CD4-positive, alpha-beta T cell treated with Interleukin-17A for 4 hours (primary cell): ENCODE data around the gene EEF1AKMT3.
"Not testable (repeated sequence)": the region's sequence is repeated elsewhere in the genome, so short reads cannot be mapped to it uniquely, and the experiment has no call there.

ENCODE experiments used
- DNase-seq: peaks from one replicate; pipeline ENCODE4 v3.0.0-alpha.2; 2020; ENCODE audit warnings: mixed read lengths

The EEF1AKMT3 gene

DNA sequence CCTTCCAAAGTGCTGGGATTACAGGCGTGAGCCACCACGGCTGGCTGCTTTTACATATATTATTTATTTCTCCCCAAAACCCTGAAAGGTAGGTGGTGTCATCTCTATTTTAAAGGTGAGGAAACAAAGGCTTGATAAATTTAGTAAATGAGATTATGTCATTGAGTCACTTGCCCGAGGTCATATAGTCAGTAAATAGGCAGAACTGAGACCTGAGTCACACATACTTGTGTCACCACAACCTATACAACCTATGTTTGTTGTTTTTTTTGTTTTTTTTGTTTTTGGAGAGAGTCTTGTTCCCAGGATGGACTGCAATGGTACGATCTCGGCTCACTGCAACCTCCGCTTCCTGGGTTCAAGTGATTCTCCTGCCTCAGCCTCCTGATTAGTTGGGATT is 22.9 kb downstream of the EEF1AKMT3 start:
- no peak for DNase-seq

DNA sequence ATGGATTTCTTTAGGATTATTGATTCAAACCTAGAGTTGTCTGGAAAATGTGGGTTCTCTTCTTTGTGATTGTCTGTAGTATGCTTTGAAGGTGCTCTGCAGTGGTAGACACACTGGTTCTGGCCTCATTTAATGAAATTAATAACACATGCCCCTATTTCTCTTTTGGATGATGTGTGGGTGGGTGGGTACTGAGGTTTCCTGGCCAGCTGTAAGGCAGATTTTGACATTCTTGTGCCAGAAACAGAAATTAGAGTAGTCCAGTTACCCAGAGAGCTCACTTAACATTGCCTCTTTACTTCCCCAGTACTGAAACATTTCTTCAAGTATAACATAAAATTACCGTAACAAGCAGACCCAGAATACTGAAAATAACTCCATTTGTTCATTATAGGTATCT is 24.6 kb downstream of the EEF1AKMT3 start:
- no peak for DNase-seq

DNA sequence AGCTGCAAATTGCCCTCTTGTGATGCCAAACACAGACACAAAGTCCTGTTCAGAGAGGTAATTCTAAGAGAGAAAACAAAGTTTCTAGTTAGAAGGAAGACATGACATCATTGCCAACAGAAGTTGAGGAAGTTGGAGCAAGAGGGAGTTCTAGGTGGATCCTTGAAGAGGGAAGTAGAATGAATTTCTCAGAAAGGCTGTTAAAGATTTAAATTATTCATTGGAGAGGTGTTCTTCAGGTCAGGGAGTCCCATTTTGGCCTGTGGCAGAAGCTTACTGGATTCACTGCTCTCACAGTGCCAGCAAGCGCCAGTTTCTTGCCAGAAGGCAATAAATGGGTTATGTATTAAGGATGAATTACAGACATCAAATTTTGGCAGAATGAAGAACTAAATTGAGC is 25.5 kb downstream of the EEF1AKMT3 start:
- no peak for DNase-seq

DNA sequence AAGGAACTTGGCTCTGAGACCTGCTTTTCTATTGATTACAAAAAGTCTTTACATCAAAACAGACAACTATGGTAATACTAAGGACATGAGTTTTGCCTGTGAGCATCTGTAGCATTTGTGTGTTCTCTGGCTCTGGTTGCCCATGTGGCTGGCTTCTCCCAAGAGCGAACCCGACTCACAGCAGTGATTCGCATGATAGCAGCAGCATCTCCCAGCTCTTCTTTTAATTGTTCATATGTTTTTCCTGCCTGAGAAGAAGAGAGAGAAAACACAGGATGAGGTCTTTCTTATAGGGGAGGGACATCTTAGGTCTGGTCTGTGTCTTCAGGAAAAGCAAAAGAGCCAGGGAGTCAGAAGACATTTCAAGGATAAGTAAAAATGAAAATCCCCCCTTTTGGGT is 28.6 kb downstream of the EEF1AKMT3 start:
- DNase-seq: no peak

DNA sequence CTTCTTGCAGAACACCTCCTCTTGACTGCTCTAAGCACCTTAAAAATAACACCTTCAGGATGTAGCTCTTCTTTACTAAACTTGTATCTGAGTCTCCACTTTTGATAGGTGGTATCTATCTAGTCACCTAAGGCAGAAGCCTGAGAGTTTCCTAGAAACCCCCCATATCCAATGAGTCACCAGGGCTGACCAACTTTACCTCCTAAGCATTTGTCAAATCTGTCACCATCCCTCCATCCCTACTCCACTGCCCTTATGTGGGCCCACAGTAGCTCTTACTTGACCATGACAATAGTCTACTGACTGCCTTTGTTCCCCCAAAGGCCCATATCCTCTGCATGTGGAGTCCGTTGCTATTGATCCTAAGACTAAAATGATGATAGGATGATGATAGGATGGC is 30.2 kb downstream of the EEF1AKMT3 start:
- DNase-seq: no peak

DNA sequence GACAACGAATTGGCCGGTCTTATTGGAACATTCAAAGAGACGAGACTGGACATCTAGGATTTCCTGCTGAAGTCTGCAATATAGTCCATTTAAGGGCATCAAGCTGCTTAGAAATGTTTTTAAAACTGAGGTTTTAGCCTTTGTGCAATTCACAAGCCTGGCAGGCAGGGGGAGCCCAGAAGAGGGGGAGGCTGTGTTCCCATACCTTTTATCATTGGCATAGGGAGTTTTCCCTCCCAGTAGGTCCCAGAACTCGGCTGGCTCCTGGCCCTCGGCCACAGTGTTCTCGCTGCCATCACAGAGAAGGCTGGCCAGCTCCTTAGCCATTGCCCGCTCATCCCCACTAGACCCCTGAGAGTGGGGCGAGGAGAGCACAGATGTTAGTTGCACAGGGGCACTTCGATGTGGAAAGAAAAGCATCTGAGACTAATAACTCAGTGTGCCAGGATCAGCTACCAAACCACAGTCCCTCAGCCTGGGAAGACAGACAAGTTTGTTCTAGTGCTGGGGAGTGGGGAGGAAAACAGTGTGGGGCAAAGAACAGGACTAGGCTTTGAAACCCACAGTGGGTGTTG is 31.0 kb downstream of the EEF1AKMT3 start:
- peak; percentile 54 for DNase-seq

DNA sequence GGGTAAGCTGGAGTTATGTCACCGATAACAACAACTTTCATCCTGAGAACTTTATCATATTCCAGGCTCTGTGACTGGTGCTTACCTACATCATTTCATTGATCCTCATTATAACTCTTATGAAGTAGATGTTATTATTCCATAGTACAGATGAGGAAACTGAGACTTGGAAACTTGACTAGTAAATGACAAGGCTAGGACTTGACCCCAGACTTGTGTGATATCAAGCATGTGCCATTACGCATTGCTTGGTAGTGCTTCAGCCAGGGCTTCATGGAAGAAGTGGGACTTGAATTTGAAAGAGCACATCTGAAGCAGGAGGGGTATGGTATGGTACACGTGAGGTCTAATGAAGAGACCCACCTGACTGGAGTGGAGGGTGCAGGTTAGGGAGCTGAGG is 34.3 kb downstream of the EEF1AKMT3 start:
- no peak for DNase-seq

DNA sequence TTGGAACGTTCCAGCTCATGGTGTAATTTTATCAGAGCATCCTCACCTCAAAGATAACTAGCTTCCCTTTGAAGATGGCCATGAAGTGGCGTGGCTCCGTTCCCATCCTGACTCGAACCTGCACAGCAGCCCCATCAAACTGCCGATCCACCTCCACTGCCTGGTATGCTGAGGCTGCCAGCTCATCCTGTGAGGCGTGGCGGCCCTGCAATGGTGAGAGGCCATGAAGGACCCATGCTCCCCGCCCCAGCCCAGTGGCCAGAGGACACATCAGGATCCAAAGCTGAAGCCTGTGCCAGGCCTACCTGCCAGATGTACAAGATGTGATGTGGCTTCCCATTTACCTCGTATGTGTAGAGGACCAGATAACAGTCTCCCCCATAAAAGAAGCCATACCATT is 34.9 kb downstream of the EEF1AKMT3 start:
- DNase-seq: no peak

DNA sequence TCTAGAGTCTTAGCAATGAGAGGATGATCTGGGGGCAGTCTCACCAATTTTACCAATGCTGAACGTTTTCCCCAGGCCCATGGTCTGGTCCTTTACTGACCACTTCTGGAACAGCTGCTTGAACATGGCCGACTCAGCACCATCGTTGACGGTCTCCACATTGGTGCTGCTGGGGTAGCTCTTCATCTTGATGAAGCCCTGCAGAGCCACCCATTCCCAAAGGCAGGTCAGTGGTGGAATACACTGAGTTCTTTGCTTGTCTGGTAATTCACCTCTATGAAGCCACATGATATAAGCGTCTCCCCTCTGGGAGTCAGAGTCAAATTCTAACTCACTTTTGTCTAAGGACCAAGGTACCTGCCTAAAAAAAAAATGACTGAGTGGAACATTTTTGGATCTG is 35.9 kb downstream of the EEF1AKMT3 start:
- no peak for DNase-seq

DNA sequence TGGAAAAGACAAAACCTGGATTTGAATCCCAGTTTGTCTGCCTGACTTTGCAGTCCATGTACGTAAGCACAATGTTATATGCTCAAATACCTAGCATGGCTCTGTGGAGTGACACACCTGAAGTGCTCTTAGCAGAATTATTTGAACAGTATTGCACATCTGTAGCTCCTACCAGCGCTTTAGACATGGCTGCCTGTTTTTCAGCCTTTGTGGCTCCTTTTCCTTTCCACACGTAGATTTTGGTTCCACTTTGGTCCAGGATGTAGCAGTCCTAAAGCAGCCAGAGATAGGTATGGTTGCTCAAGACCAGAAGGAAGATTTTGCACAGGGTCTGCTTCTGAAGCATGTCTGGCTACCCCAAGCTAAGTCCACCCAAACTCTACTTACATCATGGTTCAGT is 37.0 kb downstream of the EEF1AKMT3 start:
- DNase-seq: no peak

DNA sequence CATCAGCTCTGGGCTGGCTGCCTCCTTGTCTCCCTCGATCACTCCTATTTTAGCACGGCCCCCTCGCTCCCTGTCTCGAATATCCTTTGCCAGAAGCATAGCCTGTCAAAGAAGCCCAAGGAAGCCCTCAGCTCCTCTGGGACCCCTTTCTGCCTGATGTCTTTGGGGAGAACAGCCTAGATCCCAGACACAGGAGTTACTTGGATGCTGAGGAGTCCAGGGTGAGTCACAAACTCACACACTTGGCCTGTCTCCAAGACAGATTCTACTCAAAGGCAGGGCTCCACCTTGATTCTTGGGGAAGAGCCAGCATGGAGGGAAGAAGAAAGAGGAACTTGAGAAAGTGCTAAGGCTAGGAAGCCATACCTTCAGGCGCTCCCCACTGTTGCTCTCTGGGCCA is 38.0 kb downstream of the EEF1AKMT3 start:
- no peak for DNase-seq

DNA sequence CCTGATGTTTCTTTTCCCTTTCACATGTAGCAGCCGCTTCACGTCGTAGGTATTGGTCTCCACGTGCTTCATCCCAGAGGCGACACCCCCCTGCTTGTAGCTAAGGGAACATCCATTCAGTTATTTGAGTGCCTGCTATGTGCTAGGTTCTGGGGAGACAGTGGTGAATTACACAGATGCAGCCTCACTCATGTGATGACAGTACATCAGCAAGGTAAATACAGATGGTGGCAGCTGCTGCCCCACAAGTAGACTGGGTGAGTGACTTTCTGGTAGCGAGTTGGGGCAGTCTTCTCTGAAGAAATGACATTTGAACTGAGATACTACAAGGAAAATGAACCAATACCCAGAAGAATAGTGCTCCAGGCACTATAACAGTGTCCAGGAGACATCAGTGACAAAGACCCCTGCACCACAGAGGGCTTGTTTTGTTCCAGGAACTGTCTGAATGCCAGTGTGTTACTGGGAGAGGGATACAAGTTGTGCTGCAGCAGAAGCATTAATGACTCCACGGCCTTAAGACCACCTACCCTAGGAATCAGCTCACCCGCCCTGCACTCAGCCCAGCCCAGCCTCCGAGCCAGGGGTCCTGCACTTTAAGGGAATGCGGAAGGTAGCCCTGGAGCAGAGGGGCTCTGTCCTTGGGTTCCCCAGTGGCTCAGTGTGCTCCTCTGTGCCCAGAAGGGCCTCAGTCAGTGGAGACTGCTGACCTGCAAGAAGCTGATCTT is 38.8 kb downstream of the EEF1AKMT3 start:
- DNase-seq: no peak

DNA sequence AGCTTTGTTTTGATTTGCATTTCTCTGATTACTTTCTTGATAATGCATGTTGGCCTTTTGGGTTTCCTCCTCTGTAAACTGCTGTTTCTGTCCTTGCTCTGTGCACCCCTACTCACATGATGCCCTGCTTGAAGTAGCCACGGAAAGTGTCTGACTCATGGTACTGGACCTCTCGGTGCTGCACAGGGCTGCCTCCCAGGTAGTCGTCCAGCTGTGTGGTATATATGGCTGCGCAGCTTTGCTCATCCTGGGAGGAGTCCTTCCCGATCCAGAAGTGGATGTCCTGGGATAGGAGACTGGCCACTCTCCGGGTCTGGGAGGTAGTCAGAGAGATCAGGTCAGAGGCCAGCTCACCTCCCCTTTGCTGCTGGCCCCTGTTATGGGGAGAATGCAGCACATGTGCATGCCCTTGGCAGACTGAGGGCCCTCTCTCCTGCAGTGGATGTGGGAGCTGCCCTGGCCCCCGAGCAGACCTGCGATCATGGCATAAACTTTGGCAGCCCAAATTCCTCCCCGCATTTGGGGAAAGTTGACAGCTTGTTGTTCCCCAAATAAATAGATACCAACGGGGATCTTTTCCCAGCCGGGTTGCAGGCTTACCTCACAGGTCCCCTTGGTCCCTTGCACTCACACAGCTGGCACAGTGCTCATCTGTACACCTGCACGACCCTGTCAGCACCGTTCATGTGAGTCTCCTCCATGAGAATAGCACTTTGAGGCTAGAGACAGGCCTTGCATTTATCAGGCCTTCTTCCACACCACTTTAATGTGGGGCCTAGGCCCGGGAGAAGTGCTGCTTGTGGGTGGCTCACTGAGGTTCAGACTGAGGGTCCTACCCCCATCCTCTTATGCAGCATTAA is 40.9 kb downstream of the EEF1AKMT3 start:
- DNase-seq: no peak

DNA sequence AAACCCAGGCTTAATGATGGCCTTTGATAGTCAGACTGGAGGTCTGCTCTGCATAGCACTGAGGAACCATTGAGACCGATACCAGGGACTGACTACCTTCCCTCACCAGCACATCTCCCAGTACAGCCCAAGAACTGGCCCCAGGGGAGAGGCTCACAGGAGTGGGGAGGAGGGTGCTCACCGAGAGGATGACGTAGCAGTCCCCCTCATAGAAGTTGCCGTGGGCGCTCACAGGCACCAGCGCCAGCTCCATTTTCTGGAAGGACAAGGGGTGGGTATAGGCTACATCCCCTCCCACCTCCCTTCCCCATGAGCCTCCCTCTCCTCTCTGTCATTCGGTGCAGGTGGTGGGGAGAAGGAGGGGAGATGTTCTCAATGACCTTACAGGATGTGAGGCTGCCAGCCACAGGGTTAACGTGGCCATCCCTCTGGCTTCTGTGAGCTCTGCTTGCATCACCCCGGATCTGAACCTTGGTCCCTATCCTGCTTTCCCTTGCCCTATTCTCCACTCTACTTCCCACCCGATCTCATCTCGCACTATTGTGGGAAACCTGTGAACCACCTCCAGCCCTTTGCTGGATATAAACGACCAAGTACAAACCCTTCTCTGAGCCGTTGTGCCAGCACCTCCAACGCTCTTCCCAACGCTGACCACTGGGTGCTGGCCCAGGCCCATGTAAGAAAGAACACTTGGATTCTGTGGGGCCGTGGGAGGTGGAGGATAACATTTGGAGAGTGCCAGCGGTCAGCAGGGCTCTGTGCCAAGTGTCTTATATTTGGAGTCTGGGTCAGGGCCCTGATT is 41.8 kb downstream of the EEF1AKMT3 start:
- no peak for DNase-seq

DNA sequence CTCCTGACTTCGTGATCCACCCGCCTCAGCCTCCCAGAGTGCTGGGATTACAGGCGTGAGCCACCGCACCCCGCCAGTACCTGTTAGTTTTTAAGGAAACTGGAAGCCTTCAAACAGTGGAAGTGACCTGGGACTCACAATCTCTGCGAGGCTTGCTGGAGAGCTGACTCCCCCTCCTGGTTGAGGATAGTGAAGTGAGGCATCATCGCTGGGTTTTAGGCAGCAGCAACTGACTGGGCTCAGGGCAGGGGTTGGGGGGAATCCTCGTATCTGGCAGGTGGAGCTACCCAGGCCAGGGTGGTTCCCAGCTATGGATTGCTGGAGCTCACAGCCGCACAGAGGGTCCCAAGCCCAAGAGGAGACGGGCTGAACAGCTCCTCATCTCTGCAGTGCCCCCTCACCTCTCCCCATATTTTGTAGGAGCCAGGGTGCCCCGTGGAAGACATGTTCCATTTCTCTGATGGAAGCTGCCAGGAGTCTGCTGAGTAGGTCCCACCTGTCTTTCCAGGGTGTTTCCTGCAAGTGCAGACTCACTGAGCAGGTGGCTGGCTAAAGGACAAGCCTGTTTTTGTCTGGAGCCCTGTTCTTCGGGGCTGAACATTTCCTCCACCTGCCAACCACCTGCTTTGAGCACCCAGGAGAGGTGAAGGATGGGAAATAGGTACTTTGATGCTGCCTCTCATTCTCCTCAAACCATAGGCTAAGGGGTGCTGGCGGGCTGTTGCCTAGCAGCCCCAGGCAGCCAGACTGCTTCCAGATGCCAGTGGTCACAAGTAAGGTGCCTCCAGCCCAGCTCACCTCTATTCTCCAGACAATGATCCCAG is 43.0 kb downstream of the EEF1AKMT3 start:
- no peak for DNase-seq

DNA sequence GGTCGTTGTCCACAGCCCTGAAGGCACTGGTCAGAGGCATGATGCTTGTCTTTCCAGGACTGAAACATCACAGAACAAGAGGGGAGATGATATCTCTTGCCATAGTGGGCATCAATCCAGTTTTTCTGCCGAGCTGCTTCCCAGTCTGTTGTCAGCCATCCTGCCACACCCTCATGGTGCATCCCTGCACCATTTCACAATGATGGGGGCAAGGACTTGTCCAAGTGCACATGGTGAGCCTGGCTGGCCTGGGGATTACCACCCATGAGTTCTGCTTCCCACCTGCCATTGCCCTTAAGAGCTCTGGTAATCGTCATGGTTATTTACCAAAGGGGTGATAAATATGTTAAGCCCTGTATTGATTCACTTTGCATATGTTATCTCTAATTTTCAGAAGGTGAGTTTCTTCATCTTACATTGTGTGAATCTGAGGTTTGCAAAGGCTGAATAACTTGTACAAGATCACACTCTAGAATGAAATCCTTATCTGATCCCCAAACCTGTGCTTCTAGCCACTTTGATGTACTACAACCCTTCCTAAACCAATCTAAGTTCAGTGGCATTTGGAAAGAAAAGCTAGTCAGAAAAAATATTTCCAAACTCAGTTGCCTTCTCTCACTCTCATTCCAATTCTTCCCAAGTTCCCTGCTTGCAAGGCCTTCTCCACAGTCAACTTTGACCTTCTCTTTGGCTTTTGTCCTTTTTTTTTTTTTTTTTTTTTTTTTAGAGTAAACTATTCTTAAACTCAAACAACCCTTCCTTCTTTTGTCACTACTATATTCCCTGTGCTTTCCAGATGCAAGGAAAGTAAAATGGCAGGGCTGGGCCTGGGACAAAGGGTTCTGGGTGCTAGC is 43.8 kb downstream of the EEF1AKMT3 start:
- no peak for DNase-seq

DNA sequence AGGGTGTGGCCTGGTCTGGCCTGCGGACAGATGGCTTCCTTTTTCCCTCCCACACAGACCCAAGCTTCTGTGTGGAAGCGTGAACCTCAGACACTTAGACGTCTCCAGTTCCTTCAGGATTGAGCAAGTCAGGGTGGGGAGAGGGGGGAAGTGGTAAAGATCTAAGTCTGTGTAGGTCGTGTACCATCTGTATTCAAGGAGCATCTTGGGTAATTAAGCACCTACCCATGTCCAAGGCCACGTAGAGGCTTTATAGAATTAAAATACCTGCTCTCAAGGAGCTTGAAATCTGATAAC is 44.4 kb downstream of the EEF1AKMT3 start:
- DNase-seq: no peak

DNA sequence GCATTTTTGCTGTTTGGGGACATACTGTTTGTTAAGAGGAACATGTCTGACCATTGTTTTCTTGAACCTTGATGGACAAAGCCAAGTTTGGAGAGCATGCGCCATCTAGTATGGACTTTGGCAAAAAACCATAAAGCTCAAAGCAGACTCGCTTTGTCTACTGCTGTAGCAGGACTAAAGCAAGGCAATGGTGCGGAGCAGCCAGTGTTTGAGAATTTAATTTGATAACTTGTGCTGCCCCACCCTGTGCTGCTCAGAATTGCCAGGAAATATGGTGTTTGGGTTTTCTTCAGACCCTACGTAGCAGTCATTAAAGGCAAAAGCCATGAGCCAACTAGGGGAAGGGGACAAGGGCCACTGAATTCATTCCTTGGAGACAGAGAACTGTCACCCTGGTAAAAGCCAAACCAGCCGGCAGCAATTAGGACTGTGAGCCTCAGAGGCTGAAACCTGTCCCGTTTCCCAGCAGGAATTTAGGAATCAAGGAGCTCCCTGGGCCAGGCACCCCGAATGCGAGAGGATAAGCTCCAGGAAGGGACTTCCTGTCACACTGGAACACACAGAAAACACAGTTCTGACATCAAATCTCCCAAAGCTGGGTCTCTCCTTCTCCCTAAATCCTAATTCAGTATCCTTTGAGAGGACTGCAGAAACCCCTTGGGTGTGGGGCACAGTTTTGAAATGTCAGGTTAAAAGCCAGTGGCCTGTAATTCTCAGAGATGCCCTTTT is 45.0 kb downstream of the EEF1AKMT3 start:
- DNase-seq: no peak

DNA sequence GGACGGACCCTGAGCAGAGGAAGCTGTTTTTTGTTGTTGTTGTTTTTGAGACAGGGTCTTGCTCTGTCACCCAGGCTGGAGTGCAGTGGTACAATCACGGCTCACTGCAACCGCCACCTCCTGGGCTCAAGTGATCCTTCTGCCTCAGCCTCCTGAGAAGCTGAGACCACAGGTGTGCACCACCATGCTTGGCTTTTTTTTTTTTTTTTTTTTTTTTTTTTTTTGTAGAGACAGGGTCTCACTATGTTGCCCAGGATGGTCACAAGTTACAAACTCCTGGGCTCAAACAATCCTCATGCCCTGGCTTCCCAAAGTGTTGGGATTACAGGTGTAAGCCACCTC is 45.5 kb downstream of the EEF1AKMT3 start:
- DNase-seq: not testable (repeated sequence)

DNA sequence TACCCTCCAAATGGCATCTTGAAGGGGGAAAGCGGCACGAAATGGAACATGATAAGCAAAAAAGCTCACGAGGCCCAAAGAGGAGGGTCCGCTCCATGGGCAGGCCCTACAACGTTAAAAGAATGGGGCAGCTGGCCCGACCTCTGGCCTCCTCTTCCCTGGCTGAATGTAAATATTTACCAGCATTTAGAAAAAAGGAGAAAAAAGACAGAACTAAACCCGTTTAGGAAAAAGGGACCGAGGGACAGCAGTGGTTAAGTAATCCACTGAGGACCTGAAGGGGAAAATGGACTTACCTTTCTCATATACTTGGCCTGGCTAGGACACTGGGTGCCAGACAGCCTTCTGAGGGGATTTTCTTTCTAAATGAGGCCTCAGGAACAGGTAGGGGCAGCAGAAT is 47.7 kb downstream of the EEF1AKMT3 start:
- DNase-seq: not testable (repeated sequence)

DNA sequence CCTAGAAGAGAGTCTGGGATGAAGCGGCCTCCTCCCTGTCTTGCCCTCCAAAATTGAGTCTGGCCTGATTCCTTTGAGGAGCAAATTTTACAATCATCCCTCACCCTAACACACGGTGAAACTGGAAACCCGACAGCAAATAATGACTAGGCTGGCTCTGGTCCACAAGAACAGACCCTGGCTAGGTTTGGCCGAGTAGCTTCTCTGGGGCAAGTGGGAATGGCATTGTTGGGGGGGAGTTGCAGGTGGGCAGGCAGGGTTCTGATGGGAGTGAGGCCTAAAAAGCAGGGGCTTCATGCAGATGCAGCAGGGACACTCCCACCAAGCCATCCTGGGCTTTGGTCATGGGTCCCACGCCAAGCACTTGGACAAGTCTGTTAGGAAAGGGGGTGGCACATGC is 48.6 kb downstream of the EEF1AKMT3 start:
- DNase-seq: not testable (repeated sequence)
